ENCODE data around the gene MAST3.

GRCh38 chr19:18098891-18099622 is 1.5 kb downstream of the MAST3 start:
- no peak for TF ChIP-seq ZNF341 (tag by site-specific recombination; IDR thresholded peaks at IDR 0.05; ENCODE audit: low read depth)
- TF ChIP-seq YY1 (tag by site-specific recombination; IDR thresholded peaks at IDR 0.05), result no peak
- no peak for TF ChIP-seq CTCF (tag by site-specific recombination; IDR thresholded peaks at IDR 0.05)
- TF ChIP-seq, protein P1, sequence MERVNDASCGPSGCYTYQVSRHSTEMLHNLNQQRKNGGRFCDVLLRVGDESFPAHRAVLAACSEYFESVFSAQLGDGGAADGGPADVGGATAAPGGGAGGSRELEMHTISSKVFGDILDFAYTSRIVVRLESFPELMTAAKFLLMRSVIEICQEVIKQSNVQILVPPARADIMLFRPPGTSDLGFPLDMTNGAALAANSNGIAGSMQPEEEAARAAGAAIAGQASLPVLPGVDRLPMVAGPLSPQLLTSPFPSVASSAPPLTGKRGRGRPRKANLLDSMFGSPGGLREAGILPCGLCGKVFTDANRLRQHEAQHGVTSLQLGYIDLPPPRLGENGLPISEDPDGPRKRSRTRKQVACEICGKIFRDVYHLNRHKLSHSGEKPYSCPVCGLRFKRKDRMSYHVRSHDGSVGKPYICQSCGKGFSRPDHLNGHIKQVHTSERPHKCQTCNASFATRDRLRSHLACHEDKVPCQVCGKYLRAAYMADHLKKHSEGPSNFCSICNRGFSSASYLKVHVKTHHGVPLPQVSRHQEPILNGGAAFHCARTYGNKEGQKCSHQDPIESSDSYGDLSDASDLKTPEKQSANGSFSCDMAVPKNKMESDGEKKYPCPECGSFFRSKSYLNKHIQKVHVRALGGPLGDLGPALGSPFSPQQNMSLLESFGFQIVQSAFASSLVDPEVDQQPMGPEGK (tag by site-specific recombination; IDR thresholded peaks at IDR 0.05), result no peak
- TF ChIP-seq ZNF776 (tag by site-specific recombination; IDR thresholded peaks at IDR 0.05; ENCODE audit: borderline replicate concordance), result no peak
- no peak for TF ChIP-seq ZNF354C (tag by site-specific recombination; IDR thresholded peaks at IDR 0.05; ENCODE audit: borderline replicate concordance, low read depth)
- TF ChIP-seq ZBTB1 (tag by site-specific recombination; IDR thresholded peaks at IDR 0.05), result no peak
- TF ChIP-seq, protein P2, sequence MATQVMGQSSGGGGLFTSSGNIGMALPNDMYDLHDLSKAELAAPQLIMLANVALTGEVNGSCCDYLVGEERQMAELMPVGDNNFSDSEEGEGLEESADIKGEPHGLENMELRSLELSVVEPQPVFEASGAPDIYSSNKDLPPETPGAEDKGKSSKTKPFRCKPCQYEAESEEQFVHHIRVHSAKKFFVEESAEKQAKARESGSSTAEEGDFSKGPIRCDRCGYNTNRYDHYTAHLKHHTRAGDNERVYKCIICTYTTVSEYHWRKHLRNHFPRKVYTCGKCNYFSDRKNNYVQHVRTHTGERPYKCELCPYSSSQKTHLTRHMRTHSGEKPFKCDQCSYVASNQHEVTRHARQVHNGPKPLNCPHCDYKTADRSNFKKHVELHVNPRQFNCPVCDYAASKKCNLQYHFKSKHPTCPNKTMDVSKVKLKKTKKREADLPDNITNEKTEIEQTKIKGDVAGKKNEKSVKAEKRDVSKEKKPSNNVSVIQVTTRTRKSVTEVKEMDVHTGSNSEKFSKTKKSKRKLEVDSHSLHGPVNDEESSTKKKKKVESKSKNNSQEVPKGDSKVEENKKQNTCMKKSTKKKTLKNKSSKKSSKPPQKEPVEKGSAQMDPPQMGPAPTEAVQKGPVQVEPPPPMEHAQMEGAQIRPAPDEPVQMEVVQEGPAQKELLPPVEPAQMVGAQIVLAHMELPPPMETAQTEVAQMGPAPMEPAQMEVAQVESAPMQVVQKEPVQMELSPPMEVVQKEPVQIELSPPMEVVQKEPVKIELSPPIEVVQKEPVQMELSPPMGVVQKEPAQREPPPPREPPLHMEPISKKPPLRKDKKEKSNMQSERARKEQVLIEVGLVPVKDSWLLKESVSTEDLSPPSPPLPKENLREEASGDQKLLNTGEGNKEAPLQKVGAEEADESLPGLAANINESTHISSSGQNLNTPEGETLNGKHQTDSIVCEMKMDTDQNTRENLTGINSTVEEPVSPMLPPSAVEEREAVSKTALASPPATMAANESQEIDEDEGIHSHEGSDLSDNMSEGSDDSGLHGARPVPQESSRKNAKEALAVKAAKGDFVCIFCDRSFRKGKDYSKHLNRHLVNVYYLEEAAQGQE (tag by site-specific recombination; IDR thresholded peaks at IDR 0.05), result no peak

All from HEK293 (cell line).